HG02763 (cell line): ENCODE results near the gene PLCL1.
"Not testable (repeated sequence)": the region's sequence is repeated elsewhere in the genome, so short reads cannot be mapped to it uniquely, and the experiment has no call there.

Experiments used
- ATAC-seq: cut with Tn5 transposase; IDR thresholded peaks from one replicate; pipeline ENCODE4 v1.9.1; 2021; ENCODE audit warnings: mild to moderate bottlenecking, moderate library complexity; ENCODE audit not compliant: unreplicated experiment

PLCL1 gene

DNA sequence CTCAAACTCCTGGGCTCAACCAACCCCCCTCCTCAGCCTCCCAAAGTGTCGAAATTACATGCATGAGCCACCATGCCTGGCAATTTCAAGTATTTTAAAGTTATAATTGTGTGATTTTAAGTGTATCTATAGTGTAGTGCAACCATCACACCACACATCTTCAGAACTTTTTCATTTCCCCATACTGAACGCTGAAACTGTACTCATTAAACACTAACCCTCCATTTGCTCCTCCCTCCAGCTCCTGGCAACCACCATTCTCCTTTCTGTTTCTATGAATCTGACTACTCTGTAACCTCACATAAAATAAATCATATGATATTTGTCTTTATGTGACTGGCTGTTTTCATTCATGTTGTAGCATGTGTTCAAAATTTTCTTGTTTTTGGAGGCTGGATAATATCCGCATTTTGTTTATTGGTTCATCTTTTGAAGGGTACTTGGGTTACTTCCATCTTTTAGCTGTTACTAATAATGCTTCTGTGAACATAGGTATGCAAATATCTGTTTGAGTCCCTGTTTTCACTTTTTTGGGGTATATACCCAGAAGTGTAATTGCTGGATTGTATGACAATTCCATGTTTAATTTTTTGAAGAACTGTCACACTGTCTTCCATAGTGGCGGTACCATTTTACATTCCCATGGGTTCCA, 188.2 kb downstream of the PLCL1 start:
- ATAC-seq, result peak; percentile 77

DNA sequence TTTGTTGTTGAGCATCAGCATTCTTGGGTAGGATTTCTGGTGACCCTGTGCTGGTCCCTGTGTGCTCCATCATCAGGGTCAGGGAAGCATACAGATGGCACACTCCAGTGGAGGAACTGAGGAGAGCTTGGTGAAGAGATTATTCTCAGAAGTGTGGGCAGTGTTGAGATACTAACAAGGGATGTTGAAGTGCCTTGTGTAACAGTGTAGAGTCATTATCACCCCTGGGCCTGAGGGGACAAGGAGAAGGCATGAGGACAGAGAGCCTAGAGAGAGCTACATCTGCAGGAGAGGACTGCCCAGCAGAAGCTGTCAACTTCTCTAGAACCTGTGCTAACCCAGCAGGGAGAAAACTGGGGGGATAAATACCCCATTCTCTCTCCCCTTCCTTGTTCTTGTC, 189.0 kb downstream of the PLCL1 start:
- no peak for ATAC-seq

DNA sequence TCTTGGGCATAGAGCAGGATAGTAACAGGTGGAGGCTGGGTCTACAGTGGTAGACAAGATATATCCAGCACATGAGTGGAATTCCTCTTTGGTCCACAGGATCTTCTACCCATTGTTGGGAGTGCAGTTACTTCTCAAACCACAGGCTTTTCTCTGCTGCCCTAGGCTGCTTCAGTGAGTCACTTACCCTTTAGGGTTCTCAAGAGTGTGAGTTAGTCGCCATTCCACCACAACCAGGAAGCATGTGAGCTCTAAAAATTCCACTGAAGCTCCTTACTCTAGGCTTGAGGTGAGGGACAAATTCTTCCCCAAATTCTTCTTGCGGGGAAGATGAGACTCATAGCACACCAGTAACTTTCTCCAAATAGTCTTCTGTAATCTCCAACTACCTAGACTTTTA, 189.4 kb downstream of the PLCL1 start:
- no peak for ATAC-seq

DNA sequence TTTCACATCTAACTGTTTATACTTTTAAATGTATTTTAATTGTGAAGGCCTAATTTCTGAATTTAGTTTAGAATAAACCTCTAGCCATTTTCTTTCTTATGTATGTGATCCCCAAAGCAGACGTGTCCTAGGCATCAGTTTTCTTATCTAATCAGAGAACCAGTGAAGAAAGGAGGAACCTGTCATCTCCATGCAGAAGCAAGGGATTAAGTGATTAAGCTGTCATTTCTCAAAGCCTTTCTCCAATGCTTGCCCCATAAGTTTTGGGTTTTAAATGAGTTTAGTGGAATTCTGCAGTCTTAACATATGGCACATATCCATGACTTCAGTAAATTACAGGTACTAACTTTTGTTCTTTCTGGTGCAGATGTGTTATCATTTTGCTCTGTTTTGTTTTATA, 190.4 kb downstream of the PLCL1 start:
- ATAC-seq, result no peak

DNA sequence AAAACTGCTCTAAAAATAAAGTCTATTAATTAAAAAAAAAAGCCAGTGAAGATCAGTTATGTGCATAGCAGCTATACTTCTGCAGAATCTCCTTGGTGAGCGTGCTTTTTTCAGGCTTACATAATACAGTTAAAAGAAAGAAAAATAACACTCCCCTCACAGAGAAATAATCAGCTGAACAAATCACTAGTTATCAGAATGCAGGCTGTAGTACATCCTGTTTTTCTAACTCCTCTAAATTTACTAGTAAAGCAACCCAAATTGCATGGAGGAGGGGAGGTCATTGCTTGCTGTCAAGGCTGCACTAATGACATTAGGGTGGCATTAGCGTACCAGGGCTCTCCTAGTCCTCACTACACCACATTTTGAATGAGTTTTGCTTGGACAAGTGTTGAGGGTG, 192.2 kb downstream of the PLCL1 start:
- ATAC-seq, result no peak

DNA sequence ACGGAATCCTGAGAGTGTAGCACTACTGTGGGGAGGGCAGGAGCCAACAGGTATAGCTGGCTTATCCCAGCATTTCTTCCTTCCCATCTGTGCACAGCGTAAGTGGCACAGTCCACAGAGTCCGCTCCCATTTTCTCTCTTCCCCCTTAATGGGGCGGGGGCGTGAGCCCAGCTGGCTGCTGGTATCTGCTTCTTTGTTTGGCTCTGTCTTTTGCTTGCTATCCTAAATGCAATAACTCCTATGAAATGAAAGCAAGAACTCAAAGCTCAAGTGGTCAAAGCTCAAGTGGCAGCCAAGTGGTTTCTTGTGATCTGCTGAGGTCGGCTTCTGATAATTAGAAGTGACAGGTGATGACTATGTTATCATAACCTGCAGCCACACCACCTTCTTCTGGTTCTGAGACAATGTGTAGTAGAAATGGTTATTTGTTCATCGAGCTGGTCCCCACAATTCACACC, 192.7 kb downstream of the PLCL1 start:
- ATAC-seq, result no peak

DNA sequence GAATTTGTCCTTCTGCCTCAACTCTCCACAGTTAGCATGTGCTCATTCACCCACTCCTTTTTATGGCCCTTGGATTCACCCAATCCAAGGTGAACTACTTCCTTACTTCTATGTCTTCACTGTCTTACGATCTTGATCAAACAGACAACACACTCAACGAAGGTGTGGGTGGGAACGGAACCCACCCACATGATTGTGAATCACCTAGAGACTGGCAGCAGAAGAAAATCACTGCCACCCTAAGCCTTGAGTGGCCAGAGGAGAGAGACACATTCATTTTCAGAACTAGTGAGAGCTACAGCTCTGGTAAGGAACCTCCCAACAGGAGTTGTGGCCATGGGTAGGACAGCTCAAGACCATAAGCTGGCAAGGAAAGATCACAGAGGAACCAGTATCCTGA, 194.3 kb downstream of the PLCL1 start:
- ATAC-seq, result no peak

DNA sequence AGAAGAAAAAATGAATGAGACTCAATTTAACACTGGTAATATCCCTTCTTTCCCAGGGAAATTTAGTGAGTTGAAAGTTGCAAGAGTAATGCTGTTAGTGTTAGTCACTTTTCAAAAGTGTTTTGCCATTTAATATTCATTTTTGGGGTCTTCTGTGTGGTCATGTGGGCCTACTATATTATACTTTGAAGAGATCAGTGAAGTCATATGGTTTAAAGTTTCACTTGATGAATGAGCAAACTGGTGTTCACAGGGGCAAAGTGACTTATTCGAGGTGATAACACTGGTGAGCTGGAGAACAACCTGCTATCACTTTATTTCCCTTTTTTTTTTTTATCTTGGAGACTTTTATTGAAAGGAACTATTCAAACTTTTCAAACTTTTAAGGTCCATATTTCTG, 196.0 kb downstream of the PLCL1 start:
- ATAC-seq, result no peak

DNA sequence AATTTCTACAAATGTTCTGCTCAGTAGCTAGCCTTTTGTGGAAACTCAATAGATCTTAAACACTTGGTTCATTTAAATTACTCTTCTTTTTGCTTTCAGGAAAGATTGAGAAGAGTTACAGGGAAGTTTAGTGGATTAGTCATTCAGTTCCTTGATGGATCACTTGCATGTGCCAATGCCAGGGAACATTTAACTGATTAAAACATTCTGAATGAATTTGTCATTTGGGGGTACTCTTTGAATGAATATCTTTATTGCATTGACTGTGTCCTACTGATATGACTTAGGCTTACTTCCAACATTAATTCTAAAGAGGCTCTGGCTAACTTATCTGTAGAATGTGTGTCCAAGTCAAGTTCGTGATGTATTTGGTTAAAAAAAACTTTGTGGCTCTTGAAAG, 199.8 kb downstream of the PLCL1 start:
- ATAC-seq, result no peak

DNA sequence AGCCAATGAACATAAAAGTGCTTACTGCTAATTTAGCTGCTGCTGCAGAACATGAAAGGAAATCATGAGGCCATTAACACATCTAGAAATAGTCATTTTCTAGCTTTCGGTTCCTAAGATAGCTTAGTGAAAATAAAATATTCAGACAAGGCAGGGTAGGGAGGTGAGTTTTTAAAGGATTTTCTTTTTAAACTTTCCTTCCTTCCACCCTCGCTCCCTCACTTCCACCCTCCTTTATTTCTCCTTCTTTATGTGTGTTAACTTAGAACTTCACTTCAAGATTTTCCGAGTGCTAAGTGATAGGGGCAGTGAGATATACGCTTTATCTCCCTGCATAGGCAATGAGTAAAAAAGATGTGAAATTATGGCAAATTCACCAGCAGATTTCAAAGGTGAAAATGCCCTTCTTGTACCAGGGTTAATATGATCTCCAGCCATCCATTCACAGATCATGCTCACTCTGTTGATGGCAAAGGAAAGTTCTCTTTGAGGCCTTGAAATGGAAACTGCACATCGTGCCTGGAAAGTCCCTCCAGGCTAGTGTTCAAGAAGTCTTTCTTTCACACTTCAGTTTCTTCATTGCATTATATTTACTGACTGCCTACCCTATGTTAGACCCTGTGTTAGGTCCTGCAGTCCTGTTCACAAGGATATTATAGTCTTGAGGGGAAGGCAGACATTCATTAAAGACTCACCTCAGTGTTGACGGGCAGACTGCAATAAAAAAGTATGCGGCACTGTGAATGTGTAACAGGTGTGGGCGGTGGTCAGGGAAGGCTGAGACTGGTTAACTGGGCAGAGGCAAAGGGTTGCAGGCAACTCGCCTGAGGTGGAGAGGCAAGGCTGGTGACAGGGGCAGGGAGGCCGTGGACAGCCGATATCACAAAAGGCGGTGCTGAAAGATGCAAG, 200.8 kb downstream of the PLCL1 start:
- ATAC-seq, result peak; percentile 87

DNA sequence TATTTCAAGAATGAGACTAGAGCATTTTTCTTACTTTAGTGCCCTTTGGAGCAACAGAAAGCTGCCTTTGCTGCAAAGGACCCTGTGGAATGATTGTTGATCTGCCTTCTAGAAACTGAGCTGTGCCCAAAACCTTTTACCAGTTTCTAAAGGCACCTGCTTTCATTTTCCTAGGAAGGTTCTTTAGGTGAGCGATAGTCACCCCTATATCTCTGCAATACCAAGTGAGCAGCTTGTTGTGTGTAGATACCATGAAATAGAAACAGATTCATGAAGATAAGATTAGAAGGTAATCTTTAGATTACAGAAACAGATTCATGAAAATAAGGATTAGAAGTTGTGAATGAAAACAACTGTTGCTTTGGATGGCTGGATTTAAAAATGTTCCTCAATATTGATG, 202.3 kb downstream of the PLCL1 start:
- ATAC-seq, result no peak

DNA sequence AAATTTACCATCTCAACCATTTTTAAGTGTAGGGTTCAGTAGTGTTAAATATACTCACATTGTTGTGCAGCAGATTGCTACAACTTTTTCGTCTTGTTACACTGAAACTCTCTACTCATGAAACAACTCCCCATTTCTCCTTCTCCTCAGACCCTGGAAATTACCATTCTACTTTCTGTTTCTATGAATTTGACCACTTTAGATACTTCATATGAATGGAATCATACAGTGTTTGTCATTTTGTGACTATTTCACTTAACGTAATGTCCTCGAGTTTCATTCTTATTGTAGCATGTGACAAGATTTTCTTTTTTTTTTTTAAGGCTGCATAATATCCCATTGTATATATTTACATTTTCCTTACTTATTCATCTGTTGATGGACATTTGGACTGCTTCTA, 203.8 kb downstream of the PLCL1 start:
- ATAC-seq, result no peak

DNA sequence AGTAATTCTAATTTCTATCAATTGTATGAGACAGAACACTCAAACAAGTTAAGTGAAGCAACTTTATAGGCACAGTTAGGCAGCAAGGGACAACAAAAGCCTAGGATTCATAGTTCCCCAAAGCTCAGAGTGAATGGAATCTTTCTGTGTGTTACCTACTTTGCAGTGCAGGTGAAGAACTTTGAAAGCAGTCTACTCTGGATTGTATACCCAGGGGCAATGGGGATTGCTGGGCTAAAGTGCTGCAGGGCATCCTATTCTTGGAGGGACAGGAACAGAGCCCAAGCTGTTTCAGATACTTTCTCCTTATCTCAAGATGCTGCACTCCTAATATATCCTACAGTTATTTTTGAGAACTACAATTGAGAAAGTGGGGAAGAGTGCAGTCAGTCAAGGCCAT, 207.6 kb downstream of the PLCL1 start:
- ATAC-seq, result no peak

DNA sequence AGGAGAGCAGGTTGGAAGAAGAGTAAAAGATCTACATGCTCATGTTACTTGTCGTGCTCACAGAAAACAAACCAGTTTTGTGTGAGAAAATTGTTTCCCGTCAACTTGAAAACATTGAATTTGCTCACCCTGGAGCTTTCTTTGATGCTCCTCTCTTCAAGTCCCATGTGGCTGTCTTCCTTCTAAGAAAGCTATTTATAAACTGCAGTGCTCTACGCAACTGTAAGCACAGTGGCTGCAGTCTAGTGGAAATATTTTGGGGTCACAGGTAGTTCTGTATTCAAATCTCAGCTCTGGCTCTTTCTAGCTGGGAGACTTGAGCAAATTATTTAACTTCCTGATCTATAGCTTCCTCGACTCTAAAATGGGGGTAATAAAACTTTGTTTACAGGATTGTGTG, 211.8 kb downstream of the PLCL1 start:
- no peak for ATAC-seq

DNA sequence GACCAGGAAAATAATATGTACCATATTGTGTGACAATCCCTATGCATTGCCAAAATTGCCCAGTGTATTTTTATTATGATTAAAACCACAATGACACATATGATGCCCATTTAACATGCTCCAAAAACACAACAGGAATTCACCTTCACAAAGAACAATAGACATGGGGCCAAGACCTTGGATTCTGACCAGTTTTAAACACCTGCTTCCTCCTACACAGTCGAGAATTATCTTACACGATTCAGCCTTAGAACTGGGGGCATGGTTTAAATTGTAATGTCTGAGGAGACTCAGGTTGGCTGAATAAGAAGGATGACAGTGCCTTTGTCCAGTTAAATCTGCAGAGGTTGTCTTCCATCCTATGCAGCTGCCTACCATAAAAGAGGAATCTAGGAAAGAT, 212.7 kb downstream of the PLCL1 start:
- ATAC-seq, result no peak

DNA sequence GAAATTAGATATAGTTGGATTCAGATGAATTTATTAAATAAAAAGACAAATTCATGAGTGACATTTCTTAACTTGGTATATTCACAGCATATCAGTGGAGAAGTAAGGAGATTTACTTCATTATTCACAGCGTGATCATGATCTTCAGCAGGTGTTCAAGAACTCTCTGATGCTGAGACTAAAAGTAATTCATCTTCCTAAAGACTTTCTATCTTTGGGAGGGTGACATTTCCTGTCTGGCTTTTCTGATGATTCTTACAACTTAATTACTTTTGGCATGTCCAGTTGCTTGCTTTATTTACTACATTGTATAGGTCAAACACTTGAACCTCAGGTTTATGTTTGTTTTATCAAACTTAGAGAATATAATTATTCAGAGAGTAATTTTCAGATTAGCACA, 224.6 kb downstream of the PLCL1 start:
- ATAC-seq, result no peak

DNA sequence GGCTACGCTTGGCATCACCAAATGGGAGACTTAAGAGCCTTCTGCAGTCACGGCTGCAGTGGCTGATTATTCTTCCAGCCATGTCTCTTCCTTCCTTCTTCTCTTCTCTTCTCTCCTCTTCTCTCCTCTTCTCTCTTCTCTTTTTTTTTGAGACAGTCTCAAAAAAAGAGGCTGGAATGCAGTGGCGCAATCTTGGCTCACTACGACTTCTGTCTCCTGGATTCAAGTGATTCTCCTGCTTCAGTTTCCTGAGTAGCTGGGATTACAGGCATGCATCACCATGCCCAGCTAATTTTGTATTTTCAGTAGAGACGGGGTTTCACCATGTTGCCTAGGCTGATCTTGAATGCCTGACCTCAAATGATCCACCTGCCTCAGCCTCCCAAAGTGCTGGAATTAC, 225.2 kb downstream of the PLCL1 start:
- not testable (repeated sequence) for ATAC-seq

DNA sequence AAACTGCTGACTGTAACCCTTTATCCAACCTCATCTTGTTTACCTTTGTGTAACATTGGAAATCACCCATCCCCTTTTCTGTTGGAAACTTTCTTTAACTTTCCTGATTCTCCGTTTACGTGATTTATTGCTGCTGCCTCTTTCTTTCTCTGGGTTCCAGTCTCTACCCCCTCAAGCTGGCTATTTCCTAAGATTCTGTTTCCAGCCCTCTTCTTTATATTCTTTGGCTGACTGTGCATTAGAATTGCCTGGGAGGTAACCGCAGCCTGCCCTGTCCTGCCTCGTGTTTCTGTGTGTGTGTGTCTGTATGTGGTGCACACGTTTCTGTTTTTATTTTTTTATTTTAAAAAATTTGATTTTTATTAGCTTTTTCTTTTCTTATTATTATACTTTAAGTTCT, 229.2 kb downstream of the PLCL1 start:
- ATAC-seq, result no peak

DNA sequence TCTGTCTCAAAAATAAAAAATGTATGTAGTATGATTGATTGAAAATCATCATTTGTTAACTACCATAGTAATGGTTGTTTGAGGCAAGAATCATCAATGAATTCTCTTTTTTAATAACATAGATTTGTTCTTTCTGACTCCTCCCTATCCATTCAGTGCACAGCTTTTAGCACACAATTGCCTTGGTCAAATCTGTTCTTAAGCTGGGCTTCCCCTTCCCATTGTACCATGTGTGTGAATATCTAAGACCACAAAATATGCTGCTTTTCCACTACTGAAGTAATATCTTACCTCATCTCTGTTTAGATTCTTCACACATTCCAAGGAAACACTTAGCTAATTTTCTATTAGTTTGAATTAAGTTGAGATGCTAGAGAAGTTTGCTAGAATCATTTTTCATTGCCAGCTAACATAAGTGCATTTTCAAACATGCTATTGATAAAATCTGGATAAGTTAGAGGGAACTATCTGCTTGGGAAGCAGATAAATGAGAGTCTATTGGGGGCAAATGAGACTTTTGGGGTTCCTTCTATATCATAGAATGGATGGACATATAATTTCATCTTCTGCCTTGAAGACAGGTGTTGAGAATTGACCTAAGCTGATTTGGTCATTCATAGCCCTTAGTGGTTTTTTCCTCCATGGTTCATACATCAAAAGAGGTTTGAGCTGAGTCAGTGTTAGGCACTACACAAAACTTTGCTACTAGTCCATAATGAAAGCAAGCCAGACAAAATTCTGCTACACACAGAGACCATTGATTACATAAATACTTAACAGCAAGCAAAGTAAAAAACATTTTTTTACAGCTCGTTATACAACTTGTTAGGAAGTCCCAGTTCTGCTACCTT, 231.9 kb downstream of the PLCL1 start:
- ATAC-seq, result no peak

DNA sequence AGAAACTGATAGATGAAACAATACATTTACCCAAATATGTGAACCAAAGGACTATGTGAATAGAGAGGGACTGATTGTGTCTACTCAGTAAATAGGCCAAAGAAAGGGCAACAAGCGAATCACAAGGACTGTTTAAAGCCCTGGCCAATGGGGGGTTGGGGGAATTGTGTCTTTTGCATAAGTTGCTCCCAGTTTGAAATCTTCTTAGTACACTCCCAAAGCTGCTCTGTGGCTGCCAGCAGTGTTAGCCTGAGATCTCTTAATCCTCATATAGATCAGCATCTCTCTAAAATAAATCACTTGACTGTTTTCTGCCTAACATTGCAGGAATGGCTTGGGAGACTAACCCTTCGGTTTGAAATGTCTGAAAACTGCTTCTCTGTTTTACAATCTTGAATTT, 236.4 kb downstream of the PLCL1 start:
- no peak for ATAC-seq

DNA sequence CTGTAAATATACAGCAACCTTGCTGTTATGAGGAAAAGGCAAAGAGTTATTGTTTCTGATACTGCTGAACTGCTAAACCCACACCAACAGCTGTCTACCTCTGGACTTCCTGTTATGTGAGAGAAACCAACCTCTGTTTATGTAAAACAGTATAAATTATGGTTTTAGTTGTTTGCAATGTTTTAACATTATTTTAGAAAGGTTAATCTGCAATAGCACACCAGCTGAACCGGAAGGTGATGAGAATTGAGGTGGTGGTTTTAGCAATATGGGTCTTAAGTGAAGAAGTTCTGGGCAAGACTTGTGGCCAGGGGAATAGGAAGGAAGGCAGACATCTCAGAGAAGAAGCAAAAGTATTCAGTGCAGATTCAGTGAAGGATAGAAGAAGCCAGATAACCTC, 237.8 kb downstream of the PLCL1 start:
- peak; percentile 88 for ATAC-seq
